ENCODE data around the gene TMEM53. TPM values are rescaled to one million over a fixed set of nuclear protein-coding genes. Genes with fewer than 3 reads are reported as not detected.

TMEM53 gene
- total RNA-seq, 2 donors from 2014 or later, result 10.2 to 10.8 TPM

GRCh38 chr1:44673675-44674112 lies 587 bp downstream of the TMEM53 start:
- 4 to 7% methylated on average over 9 to 16 of the region's 16 CpGs for WGBS, 2 experiments (ENCODE audit: insufficient coverage in 1 of 2, insufficient read length in 1 of 2)
- H3K4me3 ChIP-seq (ENCODE audit: low read length), result peak overlapping the region; percentile 86
- H3K4me1 ChIP-seq (ENCODE audit: control insufficient read depth, insufficient read depth, low read length), result no peaks in the 10 kb centered on the region
- no peak for DNase-seq
- peak overlapping the region; percentile 95 for H3K27ac Mint-ChIP-seq
- peaks cover 5% of the 10 kb centered on the region for H3K36me3 Mint-ChIP-seq (ENCODE audit: low read depth)
- H3K9me3 ChIP-seq (ENCODE audit: control insufficient read depth, low read length), result no peaks in the 10 kb centered on the region
- H3K4me1 Mint-ChIP-seq, result peaks cover 15% of the 10 kb centered on the region
- TF ChIP-seq CTCF (conservative IDR thresholded peaks at IDR 0.05), result no peak
- no peaks in the 10 kb centered on the region for H3K36me3 ChIP-seq (ENCODE audit: control insufficient read depth, insufficient read depth, low read length)
- no peaks in the 10 kb centered on the region for H3K9me3 Mint-ChIP-seq
- peak overlapping the region; percentile 53 for H3K9ac ChIP-seq (ENCODE audit: extremely low read depth, low read length, poor library complexity, severe bottlenecking)
- peak overlapping the region; percentile 79 for H3K4me3 Mint-ChIP-seq
- H3K27me3 ChIP-seq (ENCODE audit: control insufficient read depth, insufficient read depth, low read length, poor library complexity, severe bottlenecking), result no peaks in the 10 kb centered on the region
- H3K27ac ChIP-seq (ENCODE audit: low read depth, low read length), result no peak overlapping the region
- no peaks in the 10 kb centered on the region for H3K27me3 Mint-ChIP-seq (ENCODE audit: insufficient read depth)

- DNase-seq, result no peak
- H3K27ac ChIP-seq (ENCODE audit: low read depth, low read length), result no peak overlapping the region
- peak overlapping the region; percentile 53 for H3K9ac ChIP-seq (ENCODE audit: extremely low read depth, low read length, poor library complexity, severe bottlenecking)
- WGBS, 2 experiments (ENCODE audit: insufficient coverage in 1 of 2, insufficient read length in 1 of 2), result 94% methylated on average over 13 to 14 of the region's 14 CpGs
- Mint-ChIP-seq H3K4me3 (peak overlapping the region; percentile 79), H3K27me3 (ENCODE audit: insufficient read depth) (no peaks in the 10 kb centered on the region), H3K4me1 (peaks cover 15% of the 10 kb centered on the region), H3K9me3 (no peaks in the 10 kb centered on the region), H3K36me3 (ENCODE audit: low read depth) (peaks cover 5% of the 10 kb centered on the region), H3K27ac (peak overlapping the region; percentile 95)
- H3K27me3 ChIP-seq (ENCODE audit: control insufficient read depth, insufficient read depth, low read length, poor library complexity, severe bottlenecking), result no peaks in the 10 kb centered on the region
- no peaks in the 10 kb centered on the region for H3K36me3 ChIP-seq (ENCODE audit: control insufficient read depth, insufficient read depth, low read length)
- TF ChIP-seq CTCF (conservative IDR thresholded peaks at IDR 0.05), result no peak
- no peaks in the 10 kb centered on the region for H3K4me1 ChIP-seq (ENCODE audit: control insufficient read depth, insufficient read depth, low read length)
- peak overlapping the region; percentile 86 for H3K4me3 ChIP-seq (ENCODE audit: low read length)
- no peaks in the 10 kb centered on the region for H3K9me3 ChIP-seq (ENCODE audit: control insufficient read depth, low read length)
Observed at GRCh38 chr1:44672961-44673674, 1.2 kb downstream of the TMEM53 start.

GRCh38 chr1:44672254-44672955 lies 1.9 kb downstream of the TMEM53 start:
- H3K9me3 ChIP-seq (ENCODE audit: control insufficient read depth, low read length), result no peaks in the 10 kb centered on the region
- 87 to 94% methylated on average over 11 to 13 of the region's 13 CpGs for WGBS, 2 experiments (ENCODE audit: insufficient coverage in 1 of 2, insufficient read length in 1 of 2)
- no peaks in the 10 kb centered on the region for H3K9me3 Mint-ChIP-seq
- no peak overlapping the region for H3K27ac Mint-ChIP-seq
- H3K4me1 Mint-ChIP-seq, result peaks cover 15% of the 10 kb centered on the region
- no peaks in the 10 kb centered on the region for H3K27me3 Mint-ChIP-seq (ENCODE audit: insufficient read depth)
- no peak overlapping the region for H3K4me3 Mint-ChIP-seq
- H3K4me1 ChIP-seq (ENCODE audit: control insufficient read depth, insufficient read depth, low read length), result no peaks in the 10 kb centered on the region
- H3K4me3 ChIP-seq (ENCODE audit: low read length), result no peak overlapping the region
- H3K27ac ChIP-seq (ENCODE audit: low read depth, low read length), result peak overlapping the region; percentile 46
- no peak for TF ChIP-seq CTCF (conservative IDR thresholded peaks at IDR 0.05)
- no peaks in the 10 kb centered on the region for H3K36me3 ChIP-seq (ENCODE audit: control insufficient read depth, insufficient read depth, low read length)
- H3K9ac ChIP-seq (ENCODE audit: extremely low read depth, low read length, poor library complexity, severe bottlenecking), result no peak overlapping the region
- peaks cover 7% of the 10 kb centered on the region for H3K36me3 Mint-ChIP-seq (ENCODE audit: low read depth)
- DNase-seq, result peak; percentile 63
- H3K27me3 ChIP-seq (ENCODE audit: control insufficient read depth, insufficient read depth, low read length, poor library complexity, severe bottlenecking), result no peaks in the 10 kb centered on the region
